ENCODE results near the gene SOX15.
"Not testable (repeated sequence)": the region's sequence is repeated elsewhere in the genome, so short reads cannot be mapped to it uniquely, and the experiment has no call there.

SOX15 gene

DNA sequence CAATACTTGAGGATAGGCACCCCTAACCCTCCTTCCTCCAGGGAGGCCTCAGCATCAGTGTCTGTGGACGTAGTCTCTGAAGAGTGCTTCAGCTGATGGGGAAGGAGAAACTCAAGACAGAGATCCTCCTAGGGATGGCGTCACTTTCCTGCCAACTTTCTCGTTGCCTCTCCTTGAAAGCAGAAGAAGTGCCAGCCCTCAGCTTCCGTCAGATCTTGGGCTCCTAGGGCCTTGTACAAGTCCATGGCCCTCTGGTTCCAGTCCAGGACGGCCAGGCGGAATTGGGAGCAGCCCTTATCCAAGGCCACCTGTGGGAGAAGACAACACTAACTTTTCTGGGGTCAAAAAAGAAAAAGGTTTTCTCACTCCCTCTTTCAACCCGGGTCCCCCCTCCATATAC, 36.4 kb upstream of the SOX15 start:
- H3K4me1 ChIP-seq (ENCODE audit: control insufficient read depth, low read length) = no peaks in the 10 kb centered on the region; the same call in 1 of the 2 replicates
- H3K9me2 ChIP-seq (replicated peaks; ENCODE audit: control insufficient read depth, low read length) = no peaks in the 10 kb centered on the region
- no peak overlapping the region for H3K4me3 ChIP-seq (ENCODE audit: low read length)
- no peaks in the 10 kb centered on the region for H3K27me3 ChIP-seq (ENCODE audit: control insufficient read depth, low read length)
- H3K9me3 ChIP-seq (ENCODE audit: control insufficient read depth, insufficient read depth, low read length) = no peaks in the 10 kb centered on the region
- H3K4me2 ChIP-seq (ENCODE audit: low read length) = no peak overlapping the region
- H3F3A ChIP-seq (ENCODE audit: control insufficient read depth, insufficient read depth) = no peaks in the 10 kb centered on the region
- no peaks in the 10 kb centered on the region for H3K36me3 ChIP-seq (ENCODE audit: control insufficient read depth, low read length)
- no peak overlapping the region for H3K27ac ChIP-seq (ENCODE audit: low read depth, low read length)
- H3K79me2 ChIP-seq (ENCODE audit: control insufficient read depth, low read length) = no peaks in the 10 kb centered on the region
- TF ChIP-seq, protein P1, sequence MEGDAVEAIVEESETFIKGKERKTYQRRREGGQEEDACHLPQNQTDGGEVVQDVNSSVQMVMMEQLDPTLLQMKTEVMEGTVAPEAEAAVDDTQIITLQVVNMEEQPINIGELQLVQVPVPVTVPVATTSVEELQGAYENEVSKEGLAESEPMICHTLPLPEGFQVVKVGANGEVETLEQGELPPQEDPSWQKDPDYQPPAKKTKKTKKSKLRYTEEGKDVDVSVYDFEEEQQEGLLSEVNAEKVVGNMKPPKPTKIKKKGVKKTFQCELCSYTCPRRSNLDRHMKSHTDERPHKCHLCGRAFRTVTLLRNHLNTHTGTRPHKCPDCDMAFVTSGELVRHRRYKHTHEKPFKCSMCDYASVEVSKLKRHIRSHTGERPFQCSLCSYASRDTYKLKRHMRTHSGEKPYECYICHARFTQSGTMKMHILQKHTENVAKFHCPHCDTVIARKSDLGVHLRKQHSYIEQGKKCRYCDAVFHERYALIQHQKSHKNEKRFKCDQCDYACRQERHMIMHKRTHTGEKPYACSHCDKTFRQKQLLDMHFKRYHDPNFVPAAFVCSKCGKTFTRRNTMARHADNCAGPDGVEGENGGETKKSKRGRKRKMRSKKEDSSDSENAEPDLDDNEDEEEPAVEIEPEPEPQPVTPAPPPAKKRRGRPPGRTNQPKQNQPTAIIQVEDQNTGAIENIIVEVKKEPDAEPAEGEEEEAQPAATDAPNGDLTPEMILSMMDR (IDR thresholded peaks at IDR 0.05; ENCODE audit: low read depth, low read length, poor library complexity, severe bottlenecking) = no peak
- no peak for TF ChIP-seq EZH2phosphoT487 (IDR thresholded peaks at IDR 0.05; ENCODE audit: borderline replicate concordance, low read length)
- no peaks in the 10 kb centered on the region for H4K20me1 ChIP-seq (ENCODE audit: control insufficient read depth, insufficient read depth, low read depth, low read length)

DNA sequence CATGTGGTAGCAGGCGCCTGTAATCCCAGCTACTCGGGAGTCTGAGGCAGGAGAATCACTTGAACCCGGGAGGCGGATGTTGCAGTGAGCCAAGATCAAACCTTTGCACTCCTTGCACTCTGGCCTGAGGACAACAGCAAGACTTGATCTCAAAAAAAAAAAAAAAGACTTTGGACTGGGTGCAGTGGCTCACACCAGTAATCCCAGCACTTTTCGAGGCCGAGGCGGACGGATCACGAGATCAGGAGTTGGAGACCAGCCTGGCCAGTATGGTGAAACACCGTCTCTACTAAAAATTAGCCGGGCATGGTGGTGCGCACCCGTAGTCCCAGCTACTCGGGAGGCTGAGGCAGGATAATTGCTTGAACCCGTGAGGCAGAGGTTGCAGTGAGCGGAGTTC, 35.9 kb upstream of the SOX15 start:
- not testable (repeated sequence) for H3K4me1 ChIP-seq (ENCODE audit: control insufficient read depth, low read length); H3K9me2 ChIP-seq (replicated peaks; ENCODE audit: control insufficient read depth, low read length); H4K20me1 ChIP-seq (ENCODE audit: control insufficient read depth, insufficient read depth, low read depth, low read length); H3K4me2 ChIP-seq (ENCODE audit: low read length); H3K27me3 ChIP-seq (ENCODE audit: control insufficient read depth, low read length); H3F3A ChIP-seq (ENCODE audit: control insufficient read depth, insufficient read depth); H3K4me3 ChIP-seq (ENCODE audit: low read length); H3K27ac ChIP-seq (ENCODE audit: low read depth, low read length); H3K79me2 ChIP-seq (ENCODE audit: control insufficient read depth, low read length); H3K36me3 ChIP-seq (ENCODE audit: control insufficient read depth, low read length); H3K9me3 ChIP-seq (ENCODE audit: control insufficient read depth, insufficient read depth, low read length)

DNA sequence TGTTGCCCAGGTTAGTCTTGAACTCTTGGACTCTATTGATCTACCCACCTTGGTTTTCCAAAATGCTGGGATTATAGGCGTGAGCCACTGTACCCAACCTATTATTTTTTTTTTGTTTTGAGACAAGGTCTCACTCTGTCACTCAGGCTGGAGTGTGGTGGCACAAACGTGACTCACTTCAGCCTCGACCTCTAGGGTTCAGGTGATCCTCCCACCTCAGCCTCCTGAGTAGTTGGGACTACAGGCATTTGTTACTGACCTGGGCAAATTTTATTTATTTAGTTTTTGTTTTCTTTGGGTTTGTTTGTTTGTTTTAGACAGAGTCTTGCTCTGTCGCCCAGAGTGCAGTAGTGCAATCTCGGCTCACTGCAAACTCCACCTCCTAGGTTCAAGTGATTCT, 33.8 kb upstream of the SOX15 start:
- Histone ChIP-seq H3K4me3 (ENCODE audit: low read length) (no peak overlapping the region), H3K9me3 (ENCODE audit: control insufficient read depth, insufficient read depth, low read length) (no peaks in the 10 kb centered on the region), H3K4me2 (ENCODE audit: low read length) (no peak overlapping the region), H3K79me2 (ENCODE audit: control insufficient read depth, low read length) (no peaks in the 10 kb centered on the region), H3F3A (ENCODE audit: control insufficient read depth, insufficient read depth) (no peaks in the 10 kb centered on the region), H3K36me3 (ENCODE audit: control insufficient read depth, low read length) (no peaks in the 10 kb centered on the region), H3K4me1 (ENCODE audit: control insufficient read depth, low read length) (no peaks in the 10 kb centered on the region; the same call in 1 of the 2 replicates), H3K27me3 (ENCODE audit: control insufficient read depth, low read length) (peaks cover 2% of the 10 kb centered on the region), H3K27ac (ENCODE audit: low read depth, low read length) (no peak overlapping the region), H3K9me2 (replicated peaks; ENCODE audit: control insufficient read depth, low read length) (no peaks in the 10 kb centered on the region), H4K20me1 (ENCODE audit: control insufficient read depth, insufficient read depth, low read depth, low read length) (no peaks in the 10 kb centered on the region)
- TF ChIP-seq EZH2phosphoT487 (IDR thresholded peaks at IDR 0.05; ENCODE audit: borderline replicate concordance, low read length) = no peak
- TF ChIP-seq, protein P1 (IDR thresholded peaks at IDR 0.05; ENCODE audit: low read depth, low read length, poor library complexity, severe bottlenecking) = no peak

DNA sequence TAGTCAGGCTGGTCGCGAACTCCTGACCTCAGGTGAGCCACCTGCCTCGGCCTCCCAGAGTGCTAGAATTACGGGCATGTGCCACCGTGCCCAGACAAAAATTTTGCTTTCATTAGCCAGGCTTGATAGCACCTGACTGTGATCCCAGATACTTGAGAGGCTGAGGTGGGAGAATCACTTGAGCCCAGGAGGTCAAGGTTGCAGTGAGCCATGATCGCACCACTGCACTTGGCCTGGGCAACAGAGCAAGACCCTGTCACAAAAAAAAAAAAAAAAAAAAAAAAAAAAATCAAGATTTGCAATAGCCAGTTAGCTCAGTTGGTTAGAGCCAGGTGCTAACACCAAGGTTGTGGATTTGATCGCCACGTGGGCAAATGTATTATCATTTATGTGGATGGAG, 30.9 kb upstream of the SOX15 start:
- Histone ChIP-seq H3K36me3 (ENCODE audit: control insufficient read depth, low read length) (no peaks in the 10 kb centered on the region), H3K27ac (ENCODE audit: low read depth, low read length) (no peak overlapping the region), H3K27me3 (ENCODE audit: control insufficient read depth, low read length) (peaks cover 6% of the 10 kb centered on the region), H3K9me2 (replicated peaks; ENCODE audit: control insufficient read depth, low read length) (no peaks in the 10 kb centered on the region), H3K4me1 (ENCODE audit: control insufficient read depth, low read length) (no peaks in the 10 kb centered on the region), H3K4me3 (ENCODE audit: low read length) (no peak overlapping the region), H3K4me2 (ENCODE audit: low read length) (no peak overlapping the region), H3F3A (ENCODE audit: control insufficient read depth, insufficient read depth) (no peaks in the 10 kb centered on the region), H3K9me3 (ENCODE audit: control insufficient read depth, insufficient read depth, low read length) (no peaks in the 10 kb centered on the region), H4K20me1 (ENCODE audit: control insufficient read depth, insufficient read depth, low read depth, low read length) (no peaks in the 10 kb centered on the region), H3K79me2 (ENCODE audit: control insufficient read depth, low read length) (no peaks in the 10 kb centered on the region)
- TF ChIP-seq, protein P1 (IDR thresholded peaks at IDR 0.05; ENCODE audit: low read depth, low read length, poor library complexity, severe bottlenecking) = no peak
- TF ChIP-seq EZH2phosphoT487 (IDR thresholded peaks at IDR 0.05; ENCODE audit: borderline replicate concordance, low read length) = no peak

All from DOHH2 (cell line).